HG02943 (cell line): ENCODE measurements around the gene TRIM63.
"Not testable (repeated sequence)": the region's sequence is repeated elsewhere in the genome, so short reads cannot be mapped to it uniquely, and the experiment has no call there.

Experiments used
- ATAC-seq: cut with Tn5 transposase; IDR thresholded peaks from one replicate; pipeline ENCODE4 v1.9.1; 2021; ENCODE audit warnings: mild to moderate bottlenecking, low read depth, moderate library complexity; ENCODE audit not compliant: unreplicated experiment

TRIM63 gene

GRCh38 chr1:26067432-26067911, at the start of gene TRIM63:
Gene TRIM63, minus strand, starts transcription at chr1:26067630. Its CDS starts 136 bp downstream, at chr1:26067494.
- ATAC-seq: no peak

- ATAC-seq: no peak
Measured at GRCh38 chr1:26114165-26114927, 46.9 kb upstream of the TRIM63 start.

GRCh38 chr1:26112407-26112775, 45.0 kb upstream of the TRIM63 start:
- peak; percentile 7 for ATAC-seq

- peak; percentile 56 for ATAC-seq
Measured at GRCh38 chr1:26111530-26112406, 44.3 kb upstream of the TRIM63 start, which contains the start of gene PDIK1L. Gene PDIK1L, plus strand, starts transcription at chr1:26111824. Its CDS starts 2,485 bp downstream, at chr1:26114309.

- peak; percentile 46 for ATAC-seq
Measured at GRCh38 chr1:26110731-26111529, 43.5 kb upstream of the TRIM63 start.

- no peak for ATAC-seq
Measured at GRCh38 chr1:26109229-26110164, 42.1 kb upstream of the TRIM63 start.

GRCh38 chr1:26105226-26105548, 37.8 kb upstream of the TRIM63 start:
- not testable (repeated sequence) for ATAC-seq

- ATAC-seq: no peak
Measured at GRCh38 chr1:26102526-26102925, 35.1 kb upstream of the TRIM63 start.

- no peak for ATAC-seq
Measured at GRCh38 chr1:26102119-26102518, 34.7 kb upstream of the TRIM63 start.

GRCh38 chr1:26100204-26100603, 32.8 kb upstream of the TRIM63 start:
- ATAC-seq: not testable (repeated sequence)

GRCh38 chr1:26099780-26100179, 32.4 kb upstream of the TRIM63 start:
- no peak for ATAC-seq

- ATAC-seq: no peak
Measured at GRCh38 chr1:26098602-26099001, 31.2 kb upstream of the TRIM63 start.

GRCh38 chr1:26097696-26098095, 30.3 kb upstream of the TRIM63 start:
- ATAC-seq: no peak

- no peak for ATAC-seq
Measured at GRCh38 chr1:26096471-26096870, 29.0 kb upstream of the TRIM63 start.

GRCh38 chr1:26094677-26095383, 27.4 kb upstream of the TRIM63 start:
- no peak for ATAC-seq

- ATAC-seq: no peak
Measured at GRCh38 chr1:26094076-26094669, 26.7 kb upstream of the TRIM63 start.

GRCh38 chr1:26093569-26093968, 26.1 kb upstream of the TRIM63 start:
- ATAC-seq: not testable (repeated sequence)

- ATAC-seq: no peak
Measured at GRCh38 chr1:26092422-26092821, 25.0 kb upstream of the TRIM63 start.

GRCh38 chr1:26090893-26091292, 23.5 kb upstream of the TRIM63 start:
- no peak for ATAC-seq
